ENCODE measurements around the gene MAN2C1.

GRCh38 chr15:75346796-75347221, 21.6 kb downstream of the MAN2C1 start, which contains the start of gene NEIL1:
- TF ChIP-seq, protein P1, sequence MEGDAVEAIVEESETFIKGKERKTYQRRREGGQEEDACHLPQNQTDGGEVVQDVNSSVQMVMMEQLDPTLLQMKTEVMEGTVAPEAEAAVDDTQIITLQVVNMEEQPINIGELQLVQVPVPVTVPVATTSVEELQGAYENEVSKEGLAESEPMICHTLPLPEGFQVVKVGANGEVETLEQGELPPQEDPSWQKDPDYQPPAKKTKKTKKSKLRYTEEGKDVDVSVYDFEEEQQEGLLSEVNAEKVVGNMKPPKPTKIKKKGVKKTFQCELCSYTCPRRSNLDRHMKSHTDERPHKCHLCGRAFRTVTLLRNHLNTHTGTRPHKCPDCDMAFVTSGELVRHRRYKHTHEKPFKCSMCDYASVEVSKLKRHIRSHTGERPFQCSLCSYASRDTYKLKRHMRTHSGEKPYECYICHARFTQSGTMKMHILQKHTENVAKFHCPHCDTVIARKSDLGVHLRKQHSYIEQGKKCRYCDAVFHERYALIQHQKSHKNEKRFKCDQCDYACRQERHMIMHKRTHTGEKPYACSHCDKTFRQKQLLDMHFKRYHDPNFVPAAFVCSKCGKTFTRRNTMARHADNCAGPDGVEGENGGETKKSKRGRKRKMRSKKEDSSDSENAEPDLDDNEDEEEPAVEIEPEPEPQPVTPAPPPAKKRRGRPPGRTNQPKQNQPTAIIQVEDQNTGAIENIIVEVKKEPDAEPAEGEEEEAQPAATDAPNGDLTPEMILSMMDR (IDR thresholded peaks at IDR 0.05): no peak
- TF ChIP-seq EZH2 (IDR thresholded peaks at IDR 0.05; ENCODE audit: borderline replicate concordance, insufficient read depth, low read depth, low read length, poor library complexity, severe bottlenecking): no peak

All from B cell (primary cell).